LHCN-M2 (cell line): ENCODE results near the gene KRT14. TPM values are rescaled to one million over a fixed set of nuclear protein-coding genes. Genes with fewer than 3 reads are reported as not detected.
"Not testable (repeated sequence)": the region's sequence is repeated elsewhere in the genome, so short reads cannot be mapped to it uniquely, and the experiment has no call there.

Experiments
- DNase-seq: peaks from one replicate; pipeline ENCODE4 v3.0.0-alpha.2; 2012; ENCODE audit warnings: low read depth
- total RNA-seq: library from RNA; depleted of rRNA; stranded (reverse); fragments of >200 nt; gene quantifications from 2 replicates; pipeline ENCODE4 v1.2.3, GENCODE V29; 2014

Gene KRT14
- total RNA-seq, 1 experiment from 2014 or later = not detected

- DNase-seq = peak; percentile 65
Measured at GRCh38 chr17:41579484-41580243, 7.0 kb downstream of the KRT14 start.

- DNase-seq = no peak
Measured at GRCh38 chr17:41578971-41579370, 7.7 kb downstream of the KRT14 start.

DNA sequence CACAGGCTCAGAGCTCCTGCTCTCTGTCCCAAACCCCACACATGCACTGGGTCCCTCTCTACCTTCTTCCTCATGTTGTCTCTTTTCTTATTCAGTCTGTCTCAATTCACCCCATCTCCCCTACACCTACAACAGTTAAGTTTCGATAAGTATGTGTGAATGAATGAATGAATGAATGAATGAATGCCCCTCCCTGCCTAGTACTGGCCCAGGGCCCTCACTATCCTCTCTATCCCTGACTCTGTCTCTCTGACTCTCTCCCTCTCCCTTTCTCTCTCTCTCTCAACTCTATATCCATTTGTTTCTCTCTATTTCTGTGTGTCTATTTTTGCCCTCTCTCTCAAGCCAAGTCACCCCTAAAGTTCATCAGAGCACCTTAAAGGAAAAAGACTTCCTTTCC, 8.2 kb downstream of the KRT14 start:
- no peak for DNase-seq

GRCh38 chr17:41576740-41577139, 10.0 kb downstream of the KRT14 start:
- not testable (repeated sequence) for DNase-seq

DNA sequence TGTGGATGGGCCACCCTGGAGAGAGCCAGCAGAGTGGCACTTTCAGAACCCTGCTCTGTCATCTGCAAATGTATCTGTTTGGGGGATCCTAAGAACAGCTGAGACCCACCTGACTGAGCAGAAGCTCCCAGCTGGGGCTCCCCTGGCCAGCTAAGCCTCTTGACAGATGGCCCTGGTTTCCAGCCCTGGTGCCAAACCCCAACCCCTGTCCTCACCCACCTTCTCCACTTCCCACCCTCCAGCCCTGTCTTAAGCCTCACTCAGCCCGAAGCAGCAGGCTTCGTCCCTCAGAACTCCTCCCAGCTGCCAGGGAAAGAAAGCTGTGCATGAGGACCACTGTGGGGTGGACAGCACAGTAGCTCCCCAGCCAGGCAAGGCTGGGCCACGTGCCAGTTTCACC, 11.4 kb downstream of the KRT14 start:
- DNase-seq = no peak

GRCh38 chr17:41571561-41572434, 14.9 kb downstream of the KRT14 start, which contains the start of gene KRT9:
KRT9 (minus strand) TSS chr17:41572059; CDS start chr17:41571992, 67 bp downstream.
- DNase-seq = no peak

DNA sequence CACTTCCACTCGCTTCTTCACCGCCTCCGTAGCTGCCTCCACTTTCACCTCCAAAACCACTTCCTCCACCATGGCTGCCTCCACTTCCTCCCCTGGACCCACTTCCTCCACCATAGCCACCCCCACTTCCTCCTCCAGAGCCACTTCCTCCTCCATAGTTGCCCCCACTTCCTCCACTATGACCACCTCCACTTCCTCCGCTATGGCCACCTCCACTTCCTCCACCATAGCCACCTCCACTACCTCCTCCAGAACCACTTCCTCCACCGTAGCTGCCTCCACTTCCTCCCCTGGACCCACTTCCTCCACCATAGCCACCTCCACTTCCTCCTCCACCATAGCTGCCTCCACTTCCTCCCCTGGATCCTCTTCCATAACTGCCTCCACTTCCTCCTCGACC, 19.4 kb downstream of the KRT14 start:
- DNase-seq = no peak

DNA sequence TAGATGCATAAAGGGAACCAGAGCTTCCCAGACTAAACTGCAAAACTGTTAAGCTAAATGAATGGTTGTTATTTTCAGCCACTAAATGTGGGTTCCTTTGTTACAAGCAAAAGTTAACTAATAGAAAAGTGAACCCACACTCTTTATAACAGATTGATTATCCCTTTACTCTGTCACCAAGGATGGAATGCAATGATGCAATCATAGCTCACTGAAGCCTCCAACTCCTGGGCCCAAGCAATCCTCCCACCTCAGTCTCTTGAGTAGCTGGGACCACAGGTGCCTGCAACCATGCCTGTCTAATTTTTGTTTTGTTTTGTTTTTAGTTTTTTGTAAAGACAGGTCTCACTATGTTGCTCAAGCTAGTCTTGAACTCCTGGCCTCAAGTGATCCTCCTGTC, 21.4 kb downstream of the KRT14 start:
- no peak for DNase-seq

GRCh38 chr17:41563607-41564170, 23.0 kb downstream of the KRT14 start:
- no peak for DNase-seq

GRCh38 chr17:41561554-41561953, 25.1 kb downstream of the KRT14 start:
- no peak for DNase-seq

GRCh38 chr17:41559548-41559947, 27.1 kb downstream of the KRT14 start:
- DNase-seq = peak; percentile 6

- DNase-seq = no peak
Measured at GRCh38 chr17:41556931-41557330, 29.8 kb downstream of the KRT14 start.

DNA sequence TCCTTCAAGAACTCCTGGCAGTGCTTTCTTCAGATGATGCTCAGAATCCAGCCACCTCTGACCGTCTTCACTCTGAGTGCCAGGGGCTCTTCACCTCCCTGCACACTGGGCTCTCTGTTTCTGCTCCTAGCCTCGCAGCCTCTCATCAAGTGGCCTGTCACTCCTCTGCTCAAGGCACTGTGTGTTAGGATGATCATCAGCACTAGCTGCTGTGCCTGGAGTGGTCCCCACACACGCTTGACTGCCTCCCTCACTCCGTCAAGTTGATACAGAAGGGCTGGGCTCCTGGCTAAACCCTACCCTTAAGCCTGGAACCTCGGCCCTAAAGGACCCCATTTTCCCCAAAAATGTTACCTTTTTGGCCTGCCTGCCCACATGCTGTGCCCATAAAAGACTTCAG, 30.4 kb downstream of the KRT14 start:
- DNase-seq = no peak

GRCh38 chr17:41555105-41555887, 31.4 kb downstream of the KRT14 start:
- DNase-seq = no peak

DNA sequence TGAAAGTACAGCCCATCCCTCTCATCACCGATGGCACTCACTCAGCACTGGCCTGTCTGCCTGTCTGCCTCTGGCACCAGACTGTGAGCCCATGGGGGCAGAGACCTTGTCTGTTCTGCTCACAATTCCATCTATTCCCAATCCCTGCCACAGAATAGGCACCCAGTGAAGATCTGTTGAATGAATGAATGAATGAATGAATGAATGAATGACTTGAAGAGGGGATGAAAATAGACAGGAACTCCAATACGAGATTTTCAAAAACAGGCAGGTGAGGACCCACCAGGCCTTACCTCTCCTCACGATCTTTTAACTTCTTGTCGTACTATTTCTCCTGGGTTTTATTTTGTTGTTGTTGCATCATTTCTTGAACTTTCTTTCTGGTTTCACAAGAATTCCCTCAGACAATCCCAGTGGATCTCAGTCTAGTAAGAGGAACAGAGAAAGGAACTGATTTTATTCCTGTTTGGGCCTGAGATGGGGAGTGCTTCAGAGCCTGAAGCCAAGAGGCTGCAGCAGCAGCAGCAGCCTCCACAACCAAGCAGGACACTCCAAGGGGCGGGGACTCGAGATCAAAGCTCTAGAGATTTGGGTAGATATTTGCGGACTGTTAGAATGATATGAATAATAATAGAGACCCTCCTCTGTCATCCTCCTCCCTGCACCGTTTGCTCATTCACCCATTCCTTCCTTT, 32.6 kb downstream of the KRT14 start:
- DNase-seq = no peak

GRCh38 chr17:41553176-41553575, 33.5 kb downstream of the KRT14 start:
- peak; percentile 16 for DNase-seq

DNA sequence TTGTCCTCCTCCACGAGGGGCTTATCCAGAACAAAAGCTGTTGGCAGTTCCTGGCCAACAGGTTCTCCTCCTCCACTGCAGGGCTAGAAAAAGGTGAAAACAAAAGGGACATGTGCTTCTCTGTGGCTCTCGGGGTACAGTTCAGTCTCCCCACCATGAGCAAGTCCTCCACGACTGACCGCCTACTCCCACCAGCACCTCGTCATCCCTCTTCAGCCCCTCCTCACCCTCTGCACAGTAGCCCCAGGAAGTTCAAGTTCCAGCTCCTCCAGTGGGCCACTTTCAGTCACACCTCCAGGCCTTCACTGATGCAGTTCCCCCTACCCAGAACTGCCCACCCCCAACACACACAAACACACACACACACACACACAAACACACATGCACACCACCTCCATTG, 34.2 kb downstream of the KRT14 start:
- DNase-seq = no peak

DNA sequence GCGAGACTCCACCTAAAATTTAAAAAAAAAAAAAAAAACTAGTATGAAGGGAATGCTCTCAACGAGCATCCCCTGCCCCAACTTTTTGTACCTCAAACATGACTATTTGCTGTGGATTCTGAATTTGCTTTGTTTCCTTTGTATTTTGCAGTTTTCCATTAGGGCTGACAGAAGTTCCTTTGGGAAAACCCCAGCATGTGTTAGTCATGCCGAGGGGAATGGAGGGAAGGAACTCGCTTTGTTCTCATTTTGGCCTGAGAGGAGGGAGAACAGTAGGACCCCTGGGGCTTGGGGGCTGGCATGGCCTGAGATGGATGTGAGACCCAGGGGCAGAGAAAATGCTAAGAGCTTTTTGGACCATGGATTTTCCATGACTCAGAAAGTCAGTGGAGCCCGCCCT, 35.3 kb downstream of the KRT14 start:
- DNase-seq = no peak

GRCh38 chr17:41549596-41550039, 37.1 kb downstream of the KRT14 start:
- DNase-seq = no peak

DNA sequence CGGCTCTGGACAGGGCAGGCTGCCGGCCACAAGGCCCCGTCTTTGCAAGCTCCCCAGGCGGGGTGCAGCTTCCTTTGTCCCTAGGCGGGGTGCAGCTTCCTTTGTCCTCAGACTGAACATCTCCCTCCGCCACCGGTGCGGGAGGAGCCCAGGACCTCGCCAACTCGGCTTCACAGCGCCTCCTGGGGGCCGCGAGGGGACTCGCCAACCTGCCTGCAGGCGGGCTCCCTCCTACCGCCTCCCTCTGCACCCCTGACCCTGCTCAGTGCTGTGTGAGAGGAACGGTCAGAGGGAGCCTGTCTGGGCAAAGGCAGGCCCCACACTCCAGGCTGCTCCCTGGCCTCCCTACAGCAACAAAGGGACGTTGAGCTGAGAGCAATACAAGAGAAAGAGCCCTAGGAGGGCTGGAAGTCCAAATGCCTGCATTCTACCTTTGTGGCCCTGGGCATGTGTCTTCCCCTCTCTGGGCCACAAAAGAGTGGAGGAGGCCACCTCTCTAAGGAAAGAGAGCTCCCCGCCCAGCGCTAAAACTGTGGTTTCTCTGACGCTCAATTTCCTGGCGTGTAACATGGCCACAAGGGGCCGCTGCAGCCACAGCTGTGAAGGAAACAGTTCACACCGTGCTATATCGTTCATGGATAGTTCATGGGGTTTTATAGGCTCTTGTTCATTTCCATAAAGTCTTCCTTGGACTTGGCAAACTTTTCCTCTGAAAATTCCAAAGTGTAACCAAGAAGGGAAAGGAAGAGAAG, 37.7 kb downstream of the KRT14 start:
- peak; percentile 79 for DNase-seq
